ENCODE results near the gene ANKRD35. TPM values are rescaled to one million over a fixed set of nuclear protein-coding genes. Genes with fewer than 3 reads are reported as not detected.
"Not testable (repeated sequence)": the region's sequence is repeated elsewhere in the genome, so short reads cannot be mapped to it uniquely, and the experiment has no call there.

ANKRD35 gene, protein sequence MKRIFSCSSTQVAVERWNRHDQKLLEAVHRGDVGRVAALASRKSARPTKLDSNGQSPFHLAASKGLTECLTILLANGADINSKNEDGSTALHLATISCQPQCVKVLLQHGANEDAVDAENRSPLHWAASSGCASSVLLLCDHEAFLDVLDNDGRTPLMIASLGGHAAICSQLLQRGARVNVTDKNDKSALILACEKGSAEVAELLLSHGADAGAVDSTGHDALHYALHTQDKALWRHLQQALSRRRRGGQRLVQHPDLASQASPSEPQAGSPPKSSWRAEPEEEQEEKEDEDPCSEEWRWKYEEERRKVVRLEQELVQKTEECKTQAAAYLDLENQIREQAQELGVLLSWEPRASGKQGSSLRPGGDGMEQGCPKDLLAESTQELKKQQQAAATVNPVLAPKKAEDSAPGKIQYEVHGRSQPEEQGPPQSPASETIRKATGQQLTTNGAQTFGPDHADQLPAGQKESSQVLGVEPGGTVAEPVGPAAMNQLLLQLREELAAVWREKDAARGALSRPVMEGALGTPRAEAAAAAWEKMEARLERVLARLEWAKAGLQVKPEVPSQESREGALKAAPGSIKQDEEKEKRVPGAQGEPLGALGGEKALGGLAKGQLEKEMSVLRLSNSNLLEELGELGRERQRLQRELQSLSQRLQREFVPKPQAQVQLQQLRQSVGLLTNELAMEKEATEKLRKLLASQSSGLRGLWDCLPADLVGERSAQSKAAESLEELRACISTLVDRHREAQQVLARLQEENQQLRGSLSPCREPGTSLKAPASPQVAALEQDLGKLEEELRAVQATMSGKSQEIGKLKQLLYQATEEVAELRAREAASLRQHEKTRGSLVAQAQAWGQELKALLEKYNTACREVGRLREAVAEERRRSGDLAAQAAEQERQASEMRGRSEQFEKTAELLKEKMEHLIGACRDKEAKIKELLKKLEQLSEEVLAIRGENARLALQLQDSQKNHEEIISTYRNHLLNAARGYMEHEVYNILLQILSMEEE
- 0.80 TPM for polyA plus RNA-seq (2013, experiment 1 of 2)
- polyA plus RNA-seq (2013, experiment 2 of 2) = 0.78 TPM

DNA sequence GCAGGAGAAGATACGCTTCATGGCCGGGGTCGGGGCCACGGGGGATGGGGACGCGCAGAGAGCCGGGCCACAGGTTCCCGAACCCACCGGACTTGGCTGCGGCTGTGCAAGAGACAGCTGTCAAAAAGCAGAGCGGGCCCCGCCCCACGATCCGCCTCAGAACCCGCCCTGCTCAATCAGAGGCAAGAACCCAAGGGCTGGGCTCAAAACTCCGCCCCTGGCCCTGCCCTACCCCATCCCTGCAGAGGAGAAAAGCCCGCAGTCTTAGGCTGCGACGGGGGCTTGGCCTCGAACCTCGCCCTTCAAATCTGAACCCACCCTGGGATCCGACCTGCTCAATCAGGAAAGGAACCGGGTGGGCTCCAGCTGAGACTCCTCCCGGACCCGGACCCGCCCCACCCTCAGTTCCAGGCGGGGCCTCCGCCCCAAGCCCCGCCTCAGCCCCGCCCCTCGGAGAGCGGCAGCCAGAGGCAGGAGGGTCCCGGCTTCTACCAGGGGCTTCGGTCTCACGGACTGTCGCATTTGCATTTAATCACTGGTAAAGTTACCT, at the start of gene ANKRD35:
Gene ANKRD35 (minus strand): TSS at position 129 of the 550 bp plus-strand sequence. CDS start 108 bp downstream, at position 21.
- no peaks in the 10 kb centered on the region for H3K4me1 ChIP-seq (ENCODE audit: control insufficient read depth, low read depth, low read length)
- WGBS (ENCODE audit: extremely low coverage, insufficient coverage, low lambda C conversion rate) = no CpG with 5 or more reads among the region's 36 CpGs
- no peak within 1 kb of the TSS for H4K8ac ChIP-seq (ENCODE audit: low read depth, low read length)
- no peak within 1 kb of the TSS for H2BK5ac ChIP-seq (ENCODE audit: low read length)
- no peak within 1 kb of the TSS for H2BK120ac ChIP-seq (ENCODE audit: low read depth, low read length)
- peaks cover 2% of the 10 kb centered on the region for H3K27me3 ChIP-seq (ENCODE audit: insufficient read depth, low read length, poor library complexity)
- DNase-seq = peak; percentile 87
- no peak within 1 kb of the TSS for H2AK5ac ChIP-seq (ENCODE audit: low read length)
- peak within 1 kb of the TSS; percentile 44 for H3K56ac ChIP-seq (ENCODE audit: low read length)
- H3K23ac ChIP-seq (ENCODE audit: low read length) = no peak within 1 kb of the TSS
- H4K5ac ChIP-seq (ENCODE audit: low read length) = no peak within 1 kb of the TSS
- no peaks in the 10 kb centered on the region for H3K79me1 ChIP-seq (ENCODE audit: low read length)
- no peaks in the 10 kb centered on the region for H3K79me2 ChIP-seq (ENCODE audit: control insufficient read depth, insufficient read depth, low read length)
- no peaks in the 10 kb centered on the region for H3K36me3 ChIP-seq (ENCODE audit: control insufficient read depth, insufficient read depth, low read length)
- H3K9ac ChIP-seq (ENCODE audit: low read length) = peak within 1 kb of the TSS; percentile 4
- H3K4ac ChIP-seq (ENCODE audit: low read depth, low read length) = no peak within 1 kb of the TSS
- H3K4me2 ChIP-seq (ENCODE audit: low read length) = peak within 1 kb of the TSS; percentile 78
- H3K18ac ChIP-seq (ENCODE audit: low read length) = no peak within 1 kb of the TSS
- H3K4me3 ChIP-seq (ENCODE audit: low read length) = peak within 1 kb of the TSS; percentile 48
- H2BK15ac ChIP-seq (replicated peaks; ENCODE audit: low read depth) = no peak within 1 kb of the TSS
- no peak within 1 kb of the TSS for H3K27ac ChIP-seq (ENCODE audit: low read depth, low read length)

DNA sequence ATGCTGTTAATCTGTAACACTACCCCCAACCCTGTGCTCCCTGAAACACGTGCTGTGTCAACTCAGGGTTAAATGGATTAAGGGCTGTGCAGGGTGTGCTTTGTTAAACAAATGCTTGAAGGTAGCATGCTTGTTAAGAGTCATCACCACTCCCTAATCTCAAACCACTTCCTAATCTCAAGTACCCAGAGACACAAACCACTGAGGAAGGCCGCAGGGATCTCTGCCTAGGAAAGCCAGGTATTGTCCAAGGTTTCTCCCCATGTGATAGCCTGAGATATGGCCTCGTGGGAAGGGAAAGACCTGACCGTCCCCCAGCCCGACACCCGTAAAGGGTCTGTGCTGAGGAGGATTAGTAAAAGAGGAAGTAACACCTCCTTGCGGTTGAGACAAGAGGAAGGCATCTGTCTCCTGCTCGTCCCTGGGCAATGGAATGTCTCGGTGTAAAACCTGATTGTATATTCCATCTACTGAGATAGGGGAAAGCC, 46.9 kb upstream of the ANKRD35 start:
- H3K4ac ChIP-seq (ENCODE audit: low read depth, low read length); H3K36me3 ChIP-seq (ENCODE audit: control insufficient read depth, insufficient read depth, low read length); H3K4me2 ChIP-seq (ENCODE audit: low read length); H3K56ac ChIP-seq (ENCODE audit: low read length); H2BK120ac ChIP-seq (ENCODE audit: low read depth, low read length); H3K18ac ChIP-seq (ENCODE audit: low read length); H2BK5ac ChIP-seq (ENCODE audit: low read length); H2BK15ac ChIP-seq (replicated peaks; ENCODE audit: low read depth); H3K23ac ChIP-seq (ENCODE audit: low read length); H3K4me3 ChIP-seq (ENCODE audit: low read length); H3K27me3 ChIP-seq (ENCODE audit: insufficient read depth, low read length, poor library complexity); H3K79me2 ChIP-seq (ENCODE audit: control insufficient read depth, insufficient read depth, low read length); H4K5ac ChIP-seq (ENCODE audit: low read length); H2AK5ac ChIP-seq (ENCODE audit: low read length); H3K79me1 ChIP-seq (ENCODE audit: low read length); H3K9ac ChIP-seq (ENCODE audit: low read length); H3K4me1 ChIP-seq (ENCODE audit: control insufficient read depth, low read depth, low read length); H3K27ac ChIP-seq (ENCODE audit: low read depth, low read length); H4K8ac ChIP-seq (ENCODE audit: low read depth, low read length): not testable (repeated sequence)
- no CpG with 5 or more reads among the region's 9 CpGs for WGBS (ENCODE audit: extremely low coverage, insufficient coverage, low lambda C conversion rate)
- DNase-seq = peak; percentile 99

DNA sequence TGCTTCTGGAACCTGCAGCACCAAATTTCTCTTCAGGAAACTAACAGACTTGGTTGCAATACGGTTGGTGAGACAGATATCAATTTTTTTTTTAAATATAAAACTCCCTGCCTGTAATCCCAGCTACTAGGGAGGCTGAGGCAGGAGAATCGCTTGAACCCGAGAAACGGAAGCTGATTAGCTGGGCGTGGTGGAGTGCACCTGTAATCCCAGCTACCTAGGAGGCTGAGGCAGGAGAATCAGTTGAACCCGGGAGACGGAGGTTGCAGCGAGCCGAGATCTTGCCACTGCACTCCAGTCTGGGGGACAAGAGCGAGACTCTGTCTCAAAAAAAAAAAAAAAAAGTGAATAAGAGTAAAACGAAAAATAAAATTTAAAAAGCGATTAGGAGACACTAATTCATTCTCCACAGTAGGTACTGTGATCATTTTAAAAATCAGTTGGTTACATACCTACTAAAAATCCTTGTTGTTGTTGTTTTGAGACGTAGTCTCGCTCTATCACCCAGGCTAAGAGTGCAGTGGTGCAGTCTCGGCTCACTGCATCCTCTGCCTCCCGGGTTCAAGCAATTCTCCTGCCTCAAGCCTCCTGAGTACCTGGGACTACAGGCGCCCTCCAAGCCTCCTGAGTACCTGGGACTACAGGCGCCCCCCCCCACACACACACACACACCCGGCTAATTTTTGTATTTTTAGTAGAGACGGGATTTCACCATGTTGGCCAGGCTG, 42.4 kb upstream of the ANKRD35 start:
- Histone ChIP-seq H3K4me1 (ENCODE audit: control insufficient read depth, low read depth, low read length) (peaks cover 2% of the 10 kb centered on the region), H3K23ac (ENCODE audit: low read length) (no peak overlapping the region), H3K4me2 (ENCODE audit: low read length) (peak overlapping the region; percentile 10), H3K4me3 (ENCODE audit: low read length) (peak overlapping the region; percentile 45), H2BK120ac (ENCODE audit: low read depth, low read length) (peak overlapping the region; percentile 29), H3K79me1 (ENCODE audit: low read length) (peaks cover 9% of the 10 kb centered on the region), H3K27ac (ENCODE audit: low read depth, low read length) (peak overlapping the region; percentile 70), H2AK5ac (ENCODE audit: low read length) (no peak overlapping the region), H3K56ac (ENCODE audit: low read length) (peak overlapping the region; percentile 86), H4K5ac (ENCODE audit: low read length) (peak overlapping the region; percentile 8), H2BK5ac (ENCODE audit: low read length) (no peak overlapping the region), H3K18ac (ENCODE audit: low read length) (peak overlapping the region; percentile 92), H3K4ac (ENCODE audit: low read depth, low read length) (peak overlapping the region; percentile 99), H3K36me3 (ENCODE audit: control insufficient read depth, insufficient read depth, low read length) (no peaks in the 10 kb centered on the region), H4K8ac (ENCODE audit: low read depth, low read length) (no peak overlapping the region), H3K9ac (ENCODE audit: low read length) (peak overlapping the region; percentile 80), H2BK15ac (replicated peaks; ENCODE audit: low read depth) (peak overlapping the region; percentile 37), H3K27me3 (ENCODE audit: insufficient read depth, low read length, poor library complexity) (no peaks in the 10 kb centered on the region), H3K79me2 (ENCODE audit: control insufficient read depth, insufficient read depth, low read length) (peaks cover 12% of the 10 kb centered on the region)
- no CpG with 5 or more reads among the region's 20 CpGs for WGBS (ENCODE audit: extremely low coverage, insufficient coverage, low lambda C conversion rate)
- no peak for DNase-seq

DNA sequence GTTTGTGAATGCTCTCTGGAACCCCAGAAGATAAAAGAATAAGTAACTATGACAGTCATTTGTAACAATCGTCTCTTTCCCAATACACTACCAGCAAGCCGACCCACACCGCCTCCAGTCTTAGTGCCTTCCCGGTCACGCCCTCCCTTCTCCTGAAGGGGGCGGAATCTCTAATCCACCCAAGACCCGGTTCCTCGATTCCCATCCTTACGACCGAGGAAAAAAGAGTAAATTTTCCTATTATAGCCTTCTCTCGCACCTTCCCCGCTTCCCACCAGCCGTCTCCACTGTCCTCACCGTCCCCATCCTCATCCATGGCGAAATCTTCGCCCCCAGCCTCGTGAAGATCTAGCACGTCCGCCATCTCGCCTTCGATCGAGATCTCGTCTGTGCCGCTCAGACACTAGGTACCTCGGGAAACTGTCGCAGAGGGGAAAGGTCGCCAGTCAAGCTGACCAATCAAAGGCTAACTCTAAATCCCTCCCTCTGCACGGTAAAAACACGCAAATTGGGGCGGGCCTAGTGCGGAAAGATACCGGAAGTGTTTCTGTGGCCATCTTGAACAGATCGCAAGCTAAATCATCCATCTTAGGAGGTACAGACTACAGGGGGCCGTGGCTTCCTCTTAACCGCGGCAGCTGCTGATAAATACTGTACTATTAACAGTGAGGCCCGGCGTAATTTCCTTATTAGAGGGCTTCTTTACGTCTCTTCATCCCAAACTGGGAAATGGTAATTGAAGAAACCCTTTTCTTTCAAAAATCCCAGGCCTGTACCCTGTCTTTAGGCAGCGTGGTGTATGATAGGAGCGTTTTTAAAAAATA, 41.6 kb upstream of the ANKRD35 start, which contains the start of gene RBM8A:
Gene RBM8A (minus strand): TSS at position 422 of the 824 bp plus-strand sequence. CDS start 58 bp downstream, at position 364.
- Histone ChIP-seq H3K36me3 (ENCODE audit: control insufficient read depth, insufficient read depth, low read length) (no peaks in the 10 kb centered on the region), H2AK5ac (ENCODE audit: low read length) (peak within 1 kb of the TSS; percentile 22)

More for the DNA sequence above, 41.6 kb upstream of the ANKRD35 start, which contains the start of gene RBM8A:
- H4K5ac ChIP-seq (ENCODE audit: low read length) = peak within 1 kb of the TSS; percentile 8
- peaks cover 12% of the 10 kb centered on the region for H3K79me2 ChIP-seq (ENCODE audit: control insufficient read depth, insufficient read depth, low read length)
- peak within 1 kb of the TSS; percentile 99 for H3K4ac ChIP-seq (ENCODE audit: low read depth, low read length)
- H3K9ac ChIP-seq (ENCODE audit: low read length) = peak within 1 kb of the TSS; percentile 96
- peak within 1 kb of the TSS; percentile 37 for H2BK15ac ChIP-seq (replicated peaks; ENCODE audit: low read depth)
- peak within 1 kb of the TSS; percentile 62 for H2BK5ac ChIP-seq (ENCODE audit: low read length)
- peak; percentile 100 for DNase-seq
- peaks cover 2% of the 10 kb centered on the region for H3K4me1 ChIP-seq (ENCODE audit: control insufficient read depth, low read depth, low read length)
- H3K23ac ChIP-seq (ENCODE audit: low read length) = peak within 1 kb of the TSS; percentile 68
- WGBS (ENCODE audit: extremely low coverage, insufficient coverage, low lambda C conversion rate) = no CpG with 5 or more reads among the region's 41 CpGs
- no peak within 1 kb of the TSS for H4K8ac ChIP-seq (ENCODE audit: low read depth, low read length)
- no peaks in the 10 kb centered on the region for H3K27me3 ChIP-seq (ENCODE audit: insufficient read depth, low read length, poor library complexity)
- H2BK120ac ChIP-seq (ENCODE audit: low read depth, low read length) = peak within 1 kb of the TSS; percentile 29
- peak within 1 kb of the TSS; percentile 92 for H3K18ac ChIP-seq (ENCODE audit: low read length)
- peak within 1 kb of the TSS; percentile 97 for H3K4me3 ChIP-seq (ENCODE audit: low read length)
- peak within 1 kb of the TSS; percentile 74 for H3K27ac ChIP-seq (ENCODE audit: low read depth, low read length)
- H3K4me2 ChIP-seq (ENCODE audit: low read length) = peak within 1 kb of the TSS; percentile 38
- peak within 1 kb of the TSS; percentile 94 for H3K56ac ChIP-seq (ENCODE audit: low read length)
- H3K79me1 ChIP-seq (ENCODE audit: low read length) = peaks cover 9% of the 10 kb centered on the region
